ENCODE data around the gene IGF1R. TPM values are rescaled to one million over a fixed set of nuclear protein-coding genes. Genes with fewer than 3 reads are reported as not detected.

IGF1R gene
- total RNA-seq, 1 experiment from 2014 or later: 16.3 TPM

- Histone ChIP-seq H3K4me2 (ENCODE audit: low read length) (no peak overlapping the region), H3K36me3 (ENCODE audit: control insufficient read depth in 1 of 2, insufficient read depth in 2 of 2, low read length in 2 of 2) (no peaks in the 10 kb centered on the region), H3K4me1 (ENCODE audit: control insufficient read depth in 1 of 2, insufficient read depth in 2 of 2, low read length in 2 of 2) (no peaks in the 10 kb centered on the region), H3K9ac (ENCODE audit: low read length) (no peak overlapping the region), H3K9me3 (ENCODE audit: control insufficient read depth in 1 of 2, insufficient read depth in 1 of 2, low read depth in 1 of 2, low read length in 2 of 2) (no peaks in the 10 kb centered on the region), H4K20me1 (ENCODE audit: insufficient read depth) (no peaks in the 10 kb centered on the region), H3K27me3 (ENCODE audit: insufficient read depth, low read length) (no peaks in the 10 kb centered on the region), H3K27ac (ENCODE audit: low read depth, low read length) (no peak overlapping the region), H3K4me3 (replicated peaks in 1 of 2; ENCODE audit: low read depth in 1 of 2, low read length in 2 of 2) (no peak overlapping the region), H2AFZ (ENCODE audit: low read depth, low read length, poor library complexity, severe bottlenecking) (no peak overlapping the region), H3K9me2 (ENCODE audit: insufficient read depth) (no peaks in the 10 kb centered on the region), H3K79me2 (ENCODE audit: insufficient read depth, low read length) (no peaks in the 10 kb centered on the region)
- ATAC-seq (no peak), DNase-seq (ENCODE audit: low read depth, low spot score) (no peak)
- ChIA-PET POLR2A (no interaction called here), CTCF (no interaction called here), RAD21 (ENCODE audit: low non-redundant PET in 1 of 2, low total read pairs in 2 of 2, uncharacterized antibody in 2 of 2, unreplicated experiment in 2 of 2) (no interaction called here)
- intact Hi-C loops (cut with micrococcal nuclease): no loop called here
- no TSS peak for BruUV-seq (replicated peaks)
- TF ChIP-seq, protein P1, sequence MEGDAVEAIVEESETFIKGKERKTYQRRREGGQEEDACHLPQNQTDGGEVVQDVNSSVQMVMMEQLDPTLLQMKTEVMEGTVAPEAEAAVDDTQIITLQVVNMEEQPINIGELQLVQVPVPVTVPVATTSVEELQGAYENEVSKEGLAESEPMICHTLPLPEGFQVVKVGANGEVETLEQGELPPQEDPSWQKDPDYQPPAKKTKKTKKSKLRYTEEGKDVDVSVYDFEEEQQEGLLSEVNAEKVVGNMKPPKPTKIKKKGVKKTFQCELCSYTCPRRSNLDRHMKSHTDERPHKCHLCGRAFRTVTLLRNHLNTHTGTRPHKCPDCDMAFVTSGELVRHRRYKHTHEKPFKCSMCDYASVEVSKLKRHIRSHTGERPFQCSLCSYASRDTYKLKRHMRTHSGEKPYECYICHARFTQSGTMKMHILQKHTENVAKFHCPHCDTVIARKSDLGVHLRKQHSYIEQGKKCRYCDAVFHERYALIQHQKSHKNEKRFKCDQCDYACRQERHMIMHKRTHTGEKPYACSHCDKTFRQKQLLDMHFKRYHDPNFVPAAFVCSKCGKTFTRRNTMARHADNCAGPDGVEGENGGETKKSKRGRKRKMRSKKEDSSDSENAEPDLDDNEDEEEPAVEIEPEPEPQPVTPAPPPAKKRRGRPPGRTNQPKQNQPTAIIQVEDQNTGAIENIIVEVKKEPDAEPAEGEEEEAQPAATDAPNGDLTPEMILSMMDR (IDR thresholded peaks at IDR 0.05 in 2 of 3, conservative IDR thresholded peaks at IDR 0.05 in 1 of 3; ENCODE audit: borderline replicate concordance in 1 of 3, insufficient read depth in 1 of 3, low read depth in 2 of 3, low read length in 2 of 3): no peak
- TF ChIP-seq RAD21 (IDR thresholded peaks at IDR 0.05; ENCODE audit: low read depth): no peak
- TF ChIP-seq JUND (IDR thresholded peaks at IDR 0.05): no peak
- no peak for TF ChIP-seq REST (IDR thresholded peaks at IDR 0.05; ENCODE audit: low read depth)
- no peak for TF ChIP-seq TCF7L2 (IDR thresholded peaks at IDR 0.05; ENCODE audit: borderline replicate concordance, extremely low read depth, insufficient read depth, insufficient read length)
- TF ChIP-seq CEBPB (IDR thresholded peaks at IDR 0.05; ENCODE audit: low read depth): no peak
- no peak for TF ChIP-seq ATF3 (IDR thresholded peaks at IDR 0.05)
- no peak for TF ChIP-seq CBX3 (IDR thresholded peaks at IDR 0.05; ENCODE audit: low read depth)
- no peak for TF ChIP-seq SRF (IDR thresholded peaks at IDR 0.05; ENCODE audit: low read depth)
- no peak for TF ChIP-seq EGR1 (IDR thresholded peaks at IDR 0.05; ENCODE audit: low read depth)
- TF ChIP-seq EZH2phosphoT487 (IDR thresholded peaks at IDR 0.05; ENCODE audit: borderline replicate concordance): no peak
- no peak for TF ChIP-seq POLR2AphosphoS5 (IDR thresholded peaks at IDR 0.05; ENCODE audit: low read depth, low read length)
- no peak for TF ChIP-seq ZFX (IDR thresholded peaks at IDR 0.05)
- TF ChIP-seq POLR2A (IDR thresholded peaks at IDR 0.05; ENCODE audit: borderline replicate concordance, extremely low read depth, insufficient read depth, insufficient read length): no peak
- no peak for TF ChIP-seq MAX (IDR thresholded peaks at IDR 0.05)
- TF ChIP-seq, protein P2, sequence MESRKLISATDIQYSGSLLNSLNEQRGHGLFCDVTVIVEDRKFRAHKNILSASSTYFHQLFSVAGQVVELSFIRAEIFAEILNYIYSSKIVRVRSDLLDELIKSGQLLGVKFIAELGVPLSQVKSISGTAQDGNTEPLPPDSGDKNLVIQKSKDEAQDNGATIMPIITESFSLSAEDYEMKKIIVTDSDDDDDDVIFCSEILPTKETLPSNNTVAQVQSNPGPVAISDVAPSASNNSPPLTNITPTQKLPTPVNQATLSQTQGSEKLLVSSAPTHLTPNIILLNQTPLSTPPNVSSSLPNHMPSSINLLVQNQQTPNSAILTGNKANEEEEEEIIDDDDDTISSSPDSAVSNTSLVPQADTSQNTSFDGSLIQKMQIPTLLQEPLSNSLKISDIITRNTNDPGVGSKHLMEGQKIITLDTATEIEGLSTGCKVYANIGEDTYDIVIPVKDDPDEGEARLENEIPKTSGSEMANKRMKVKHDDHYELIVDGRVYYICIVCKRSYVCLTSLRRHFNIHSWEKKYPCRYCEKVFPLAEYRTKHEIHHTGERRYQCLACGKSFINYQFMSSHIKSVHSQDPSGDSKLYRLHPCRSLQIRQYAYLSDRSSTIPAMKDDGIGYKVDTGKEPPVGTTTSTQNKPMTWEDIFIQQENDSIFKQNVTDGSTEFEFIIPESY (IDR thresholded peaks at IDR 0.05; ENCODE audit: extremely low read depth, insufficient replicate concordance, low read length): no peak
- TF ChIP-seq ZNF274 (IDR thresholded peaks at IDR 0.05; ENCODE audit: low read depth, low read length): no peak
- TF ChIP-seq EZH2 (IDR thresholded peaks at IDR 0.05): no peak
- TF ChIP-seq SIN3A (IDR thresholded peaks at IDR 0.05; ENCODE audit: low read depth): no peak
- TF ChIP-seq FOSL1 (IDR thresholded peaks at IDR 0.05; ENCODE audit: low read depth): no peak
These were observed 302.7 kb downstream of the IGF1R start for GRCh38 chr15:98951004-98951403.
